Caco-2 (cell line): Measurements from ENCODE around the gene MEST. TPM values are rescaled to one million over a fixed set of nuclear protein-coding genes. Genes with fewer than 3 reads are reported as not detected.
"Not testable (repeated sequence)": the region's sequence is repeated elsewhere in the genome, so short reads cannot be mapped to it uniquely, and the experiment has no call there.

Source experiments
- BruUV-seq: library from RNA; stranded (reverse); fragments of 400-500 nt; replicated peaks from 2 replicates; lab custom pipeline; 2021; lab: Mats Ljungman, UMichigan
- CTCF ChIA-PET: fragments of 300-600 bp; sonication (Branson Sonifier 250); formaldehyde crosslinking; loops from one replicate; lab custom pipeline; 2022; ENCODE audit warnings: antibody characterized with exemption; lab: Charles Lee
- POLR2A ChIA-PET: fragments of 300-600 bp; sonication (Branson Sonifier 250); formaldehyde crosslinking; loops from one replicate; lab custom pipeline; 2022; ENCODE audit warnings: antibody characterized with exemption; lab: Charles Lee
- DNase-seq, 2 experiments: peaks; one replicate each; pipeline versions ENCODE4 v3.0.0 to v3.0.0-alpha.2; 2020 to 2022
- H3K27me3 ChIP-seq: replicated peaks from 2 replicates; pipeline ENCODE4 v1.6.0; 2011; ENCODE audit warnings: low read length; ENCODE audit not compliant: control insufficient read depth, insufficient read depth
- H3K36me3 ChIP-seq: 2 replicates; pipeline ENCODE4 v1.5.1; 2011; ENCODE audit warnings: low read length; ENCODE audit not compliant: control insufficient read depth, insufficient read depth
- H3K4me1 ChIP-seq: fragments of 250-450 bp; sonication (Bioruptor Pico); 2 replicates; pipeline ENCODE4 v1.5.1; 2020; ENCODE audit warnings: mild to moderate bottlenecking
- H3K4me3 ChIP-seq: 2 replicates; pipeline ENCODE4 v1.5.1; 2011; ENCODE audit warnings: low read depth, mild to moderate bottlenecking, control low read depth, low read length
- H3K9me3 ChIP-seq: fragments of 250-450 bp; sonication (Bioruptor Pico); 2 replicates; pipeline ENCODE4 v1.5.1; 2020; ENCODE audit warnings: mild to moderate bottlenecking, moderate library complexity
- H3K27ac Mint-ChIP-seq: one replicate; pipeline ENCODE4 v1.8.0; 2022; ENCODE audit warnings: mixed read lengths; ENCODE audit not compliant: unreplicated experiment
- H3K27me3 Mint-ChIP-seq: one replicate; pipeline ENCODE4 v1.8.0; 2022; ENCODE audit warnings: mixed read lengths; ENCODE audit not compliant: insufficient read depth, unreplicated experiment
- H3K36me3 Mint-ChIP-seq: one replicate; pipeline ENCODE4 v1.8.0; 2022; ENCODE audit warnings: mild to moderate bottlenecking, mixed read lengths; ENCODE audit not compliant: insufficient read depth, unreplicated experiment
- H3K4me1 Mint-ChIP-seq: one replicate; pipeline ENCODE4 v1.8.0; 2022; ENCODE audit warnings: low read depth, mixed read lengths; ENCODE audit not compliant: unreplicated experiment
- H3K4me3 Mint-ChIP-seq: one replicate; pipeline ENCODE4 v1.8.0; 2022; ENCODE audit warnings: mild to moderate bottlenecking, moderate library complexity, mixed read lengths; ENCODE audit not compliant: unreplicated experiment
- H3K9me3 Mint-ChIP-seq: one replicate; pipeline ENCODE4 v1.8.0; 2022; ENCODE audit warnings: mixed read lengths; ENCODE audit not compliant: unreplicated experiment
- CTCF ChIP-seq, 2 experiments: fragments of 200-600 bp in 1 of 2; IDR thresholded peaks; 1 replicate in 1 of 2; 2 replicates in 1 of 2; pipeline versions ENCODE4 v1.5.1 to v1.8.0; 2011 to 2022; ENCODE audit warnings: antibody characterized with exemption in 1 of 2, control low read depth in 1 of 2, inconsistent platforms in 1 of 2, low read depth in 1 of 2, low read length in 1 of 2, mild to moderate bottlenecking in 1 of 2, moderate library complexity in 1 of 2; ENCODE audit not compliant: insufficient read depth in 1 of 2, severe bottlenecking in 1 of 2, unreplicated experiment in 1 of 2
- intact Hi-C: fragments of 100-400 bp; cut with micrococcal nuclease; formaldehyde crosslinking; loops from one replicate; pipeline ENCODE4 v1.10.0; 2022; ENCODE audit not compliant: unreplicated experiment
- total RNA-seq: library from RNA; stranded (reverse); gene quantifications from 2 replicates; pipeline ENCODE4 v1.2.3, GENCODE V29; 2022

The MEST gene
- total RNA-seq, 1 experiment from 2014 or later, result 270 TPM

GRCh38 chr7:130500910-130501309, 9.0 kb downstream of the MEST start:
- H3K9me3 ChIP-seq, result no peaks in the 10 kb centered on the region
- no peaks in the 10 kb centered on the region for H3K4me1 Mint-ChIP-seq
- no peak for TF ChIP-seq CTCF (IDR thresholded peaks at IDR 0.05; ENCODE audit: insufficient read depth in 1 of 2, low read depth in 1 of 2, low read length in 1 of 2, severe bottlenecking in 1 of 2, unreplicated experiment in 1 of 2)
- intact Hi-C loops, result no loop called here
- CTCF ChIA-PET, result no interaction called here
- POLR2A ChIA-PET, result no interaction called here
- BruUV-seq, result no TSS peak
- no peak for DNase-seq
- peaks cover 85% of the 10 kb centered on the region for H3K36me3 Mint-ChIP-seq
- H3K36me3 ChIP-seq, result peaks cover 3% of the 10 kb centered on the region
- H3K27me3 ChIP-seq, result no peaks in the 10 kb centered on the region
- no peaks in the 10 kb centered on the region for H3K27me3 Mint-ChIP-seq
- H3K9me3 Mint-ChIP-seq, result no peaks in the 10 kb centered on the region
- H3K4me3 Mint-ChIP-seq, result no peak overlapping the region
- no peak overlapping the region for H3K27ac Mint-ChIP-seq
- no peak overlapping the region for H3K4me3 ChIP-seq
- H3K4me1 ChIP-seq, result no peaks in the 10 kb centered on the region

- Mint-ChIP-seq H3K4me1 (no peaks in the 10 kb centered on the region), H3K36me3 (peaks cover 51% of the 10 kb centered on the region)
These were observed 13.9 kb downstream of the MEST start for GRCh38 chr7:130505753-130506152.

GRCh38 chr7:130506358-130506757, 14.5 kb downstream of the MEST start:
- Histone ChIP-seq H3K27me3 (no peaks in the 10 kb centered on the region), H3K9me3 (no peaks in the 10 kb centered on the region), H3K36me3 (peaks cover 4% of the 10 kb centered on the region), H3K4me1 (no peaks in the 10 kb centered on the region), H3K4me3 (no peak overlapping the region)
- Mint-ChIP-seq H3K4me1 (no peaks in the 10 kb centered on the region), H3K4me3 (no peak overlapping the region), H3K27me3 (no peaks in the 10 kb centered on the region), H3K27ac (no peak overlapping the region), H3K36me3 (peaks cover 45% of the 10 kb centered on the region), H3K9me3 (no peaks in the 10 kb centered on the region)
- TF ChIP-seq CTCF (IDR thresholded peaks at IDR 0.05; ENCODE audit: insufficient read depth in 1 of 2, low read depth in 1 of 2, low read length in 1 of 2, severe bottlenecking in 1 of 2, unreplicated experiment in 1 of 2), result no peak
- intact Hi-C loops, result no loop called here
- CTCF ChIA-PET, result no interaction called here
- no peak for DNase-seq
- no TSS peak for BruUV-seq
- POLR2A ChIA-PET, result no interaction called here

More at GRCh38 chr7:130505753-130506152, 13.9 kb downstream of the MEST start:
- no peaks in the 10 kb centered on the region for H3K9me3 ChIP-seq
- DNase-seq, result no peak
- H3K27ac Mint-ChIP-seq, result no peak overlapping the region
- ChIA-PET CTCF (no interaction called here), POLR2A (no interaction called here)
- intact Hi-C loops, result no loop called here
- BruUV-seq, result TSS peak; percentile 70
- peaks cover 4% of the 10 kb centered on the region for H3K36me3 ChIP-seq
- no peaks in the 10 kb centered on the region for H3K9me3 Mint-ChIP-seq
- no peak overlapping the region for H3K4me3 ChIP-seq
- H3K27me3 ChIP-seq, result no peaks in the 10 kb centered on the region
- no peak overlapping the region for H3K4me3 Mint-ChIP-seq
- H3K4me1 ChIP-seq, result no peaks in the 10 kb centered on the region
- no peaks in the 10 kb centered on the region for H3K27me3 Mint-ChIP-seq
- TF ChIP-seq CTCF (IDR thresholded peaks at IDR 0.05; ENCODE audit: insufficient read depth in 1 of 2, low read depth in 1 of 2, low read length in 1 of 2, severe bottlenecking in 1 of 2, unreplicated experiment in 1 of 2), result no peak

- H3K36me3 Mint-ChIP-seq, H3K27me3 Mint-ChIP-seq, DNase-seq, H3K4me1 ChIP-seq, BruUV-seq, H3K27ac Mint-ChIP-seq, H3K9me3 ChIP-seq, H3K4me1 Mint-ChIP-seq, H3K36me3 ChIP-seq, intact Hi-C loops, H3K4me3 Mint-ChIP-seq, H3K9me3 Mint-ChIP-seq, CTCF ChIA-PET, H3K4me3 ChIP-seq, H3K27me3 ChIP-seq: not testable (repeated sequence)
- POLR2A ChIA-PET, result interaction anchor here (0.6 kb wide), 1 partner anchor 152 kb away, joined by 4 read pairs; no protein-coding TSS in a partner anchor
These were observed 20.2 kb downstream of the MEST start for GRCh38 chr7:130512038-130512437.
